Esophagus muscularis mucosa (tissue), 4 donors: ENCODE results near the gene KNTC1. TPM values are rescaled to one million over a fixed set of nuclear protein-coding genes. Genes with fewer than 3 reads are reported as not detected.

Source experiments
- DNase-seq: peaks from one replicate; pipeline ENCODE4 v3.0.0-alpha.2; 2017; ENCODE audit errors: extremely low spot score
- H3K27ac ChIP-seq, 4 donors: fragments of 200-600 bp; sonication (generic); replicated peaks in 1 of 4; 1 replicate in 3 of 4; 2 replicates in 1 of 4; pipeline ENCODE4 v1.5.1; 2016 to 2019; ENCODE audit warnings: mild to moderate bottlenecking in 1 of 4
- H3K27me3 ChIP-seq, 4 donors: fragments of 200-600 bp; sonication (generic); one replicate each; pipeline versions ENCODE4 v1.5.1 to v1.6.0; 2016 to 2019
- H3K36me3 ChIP-seq, 4 donors: fragments of 200-600 bp; sonication (generic); one replicate each; pipeline ENCODE4 v1.5.1; 2016 to 2019
- H3K4me1 ChIP-seq, 4 donors: fragments of 200-600 bp; sonication (generic); one replicate each; pipeline ENCODE4 v1.5.1; 2016 to 2019
- H3K4me3 ChIP-seq, 4 donors: fragments of 200-600 bp; sonication (generic); 1 replicate in 2 of 4; 2 replicates in 2 of 4; pipeline ENCODE4 v1.5.1; 2016 to 2019; ENCODE audit warnings: mild to moderate bottlenecking in 4 of 4, moderate library complexity in 1 of 4
- H3K9me3 ChIP-seq, 4 donors: fragments of 200-600 bp; sonication (generic); 1 replicate in 3 of 4; 2 replicates in 1 of 4; pipeline ENCODE4 v1.5.1; 2016 to 2019
- EP300 ChIP-seq: sonication (generic); formaldehyde crosslinking; IDR thresholded peaks from one replicate; pipeline ENCODE4 v1.6.1; 2017; ENCODE audit warnings: antibody characterized with exemption
- POLR2A ChIP-seq: fragments of 450-650 bp; IDR thresholded peaks from one replicate; pipeline ENCODE4 v1.6.1; 2017; ENCODE audit warnings: antibody characterized with exemption, moderate library complexity, mild to moderate bottlenecking, low read depth
- POLR2AphosphoS5 ChIP-seq, 2 donors: sonication (generic); formaldehyde crosslinking; IDR thresholded peaks; one replicate each; pipeline ENCODE4 v1.6.1; 2017; ENCODE audit warnings: antibody characterized with exemption in 2 of 2
- WGBS: methylation state at CpG from one replicate; pipeline ENCODE4 v1.1.5; 2018; 5-methylcytosine and 5-hydroxymethylcytosine counted together
- intact Hi-C: fragments of 100-400 bp; cut with DNase I; formaldehyde crosslinking; loops from one replicate; pipeline ENCODE4 v1.15.1; 2023
- total RNA-seq, 4 donors: library from RNA; depleted of rRNA; stranded (reverse); fragments of >200 nt; gene quantifications; one replicate each; pipeline versions ENCODE4 v1.1.0 to v1.2.1, GENCODE V29; 2016
- TF ChIP-seq, protein P1 (sequence below), 3 experiments: fragments of 200-600 bp in 2 of 3; fragments of 450-650 bp in 1 of 3; sonication (generic) in 2 of 3; IDR thresholded peaks; one replicate each; pipeline ENCODE4 v1.5.1; 2017 to 2019; ENCODE audit warnings: antibody characterized with exemption in 3 of 3, mild to moderate bottlenecking in 2 of 3, moderate library complexity in 1 of 3

Gene KNTC1
- total RNA-seq, 4 donors from 2014 or later, result 4.3 to 11.2 (median 6.3) TPM

DNA sequence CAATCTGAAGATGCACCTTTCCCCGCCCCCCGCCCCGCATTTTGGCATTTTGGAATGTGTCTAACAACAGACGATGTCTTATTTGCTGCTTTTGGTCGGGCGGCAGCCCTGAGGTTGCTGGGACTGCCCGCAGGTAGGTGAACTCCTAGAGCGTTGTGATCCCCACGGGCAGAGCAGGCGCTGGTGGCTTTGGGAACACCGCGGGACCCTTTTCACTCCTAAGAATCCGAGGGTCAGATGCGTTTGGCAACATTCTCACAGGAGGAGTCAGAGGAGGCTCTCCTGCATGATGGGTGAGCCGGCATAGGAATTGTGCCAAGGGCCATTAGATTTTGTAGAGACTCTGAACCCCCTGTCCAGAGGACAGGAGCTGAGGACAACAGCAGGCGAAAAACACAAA lies 134.2 kb downstream of the KNTC1 start:
- 81% methylated on average over 14 of the region's 16 CpGs for WGBS
- intact Hi-C loops, result no loop called here

DNA sequence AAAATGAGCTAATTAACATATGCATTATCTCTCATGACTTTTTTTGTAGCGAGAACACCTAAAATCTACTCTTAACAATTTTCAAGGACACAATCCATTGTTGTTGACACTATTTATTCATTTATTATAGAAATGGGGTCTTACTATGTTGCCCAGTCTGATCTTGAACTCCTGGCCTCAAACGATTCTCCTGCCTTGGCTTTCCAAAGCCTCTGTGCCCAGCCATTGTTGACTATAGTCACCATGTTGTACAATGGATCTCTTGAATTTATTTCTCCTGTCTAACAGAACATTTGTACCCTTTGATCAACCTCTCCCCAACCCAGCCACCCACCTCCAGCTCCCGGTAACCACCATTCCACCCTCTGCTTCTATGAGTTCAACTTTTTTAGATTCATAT lies 134.9 kb downstream of the KNTC1 start:
- Histone ChIP-seq H3K27ac (no peak overlapping the region), H3K36me3 (no peaks in the 10 kb centered on the region), H3K9me3 (no peaks in the 10 kb centered on the region), H3K4me3 (no peak overlapping the region), H3K27me3 (no peaks in the 10 kb centered on the region), H3K4me1 (no peaks in the 10 kb centered on the region)
- intact Hi-C loops, result no loop called here
- no peak for TF ChIP-seq POLR2AphosphoS5 (IDR thresholded peaks at IDR 0.05)
- TF ChIP-seq, protein P1, sequence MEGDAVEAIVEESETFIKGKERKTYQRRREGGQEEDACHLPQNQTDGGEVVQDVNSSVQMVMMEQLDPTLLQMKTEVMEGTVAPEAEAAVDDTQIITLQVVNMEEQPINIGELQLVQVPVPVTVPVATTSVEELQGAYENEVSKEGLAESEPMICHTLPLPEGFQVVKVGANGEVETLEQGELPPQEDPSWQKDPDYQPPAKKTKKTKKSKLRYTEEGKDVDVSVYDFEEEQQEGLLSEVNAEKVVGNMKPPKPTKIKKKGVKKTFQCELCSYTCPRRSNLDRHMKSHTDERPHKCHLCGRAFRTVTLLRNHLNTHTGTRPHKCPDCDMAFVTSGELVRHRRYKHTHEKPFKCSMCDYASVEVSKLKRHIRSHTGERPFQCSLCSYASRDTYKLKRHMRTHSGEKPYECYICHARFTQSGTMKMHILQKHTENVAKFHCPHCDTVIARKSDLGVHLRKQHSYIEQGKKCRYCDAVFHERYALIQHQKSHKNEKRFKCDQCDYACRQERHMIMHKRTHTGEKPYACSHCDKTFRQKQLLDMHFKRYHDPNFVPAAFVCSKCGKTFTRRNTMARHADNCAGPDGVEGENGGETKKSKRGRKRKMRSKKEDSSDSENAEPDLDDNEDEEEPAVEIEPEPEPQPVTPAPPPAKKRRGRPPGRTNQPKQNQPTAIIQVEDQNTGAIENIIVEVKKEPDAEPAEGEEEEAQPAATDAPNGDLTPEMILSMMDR (IDR thresholded peaks at IDR 0.05), result no peak
- TF ChIP-seq EP300, result no peak
- TF ChIP-seq POLR2A, result no peak
- WGBS, result 94% methylated on average over 3 of the region's 3 CpGs
- no peak for DNase-seq

More for the DNA sequence above, 134.2 kb downstream of the KNTC1 start:
- no peak for DNase-seq
- no peak overlapping the region for H3K4me3 ChIP-seq
- H3K27ac ChIP-seq, result no peak overlapping the region
- no peaks in the 10 kb centered on the region for H3K36me3 ChIP-seq
- no peaks in the 10 kb centered on the region for H3K4me1 ChIP-seq
- no peaks in the 10 kb centered on the region for H3K27me3 ChIP-seq
- TF ChIP-seq, protein P1 (IDR thresholded peaks at IDR 0.05), result no peak
- no peak for TF ChIP-seq EP300
- H3K9me3 ChIP-seq, result no peaks in the 10 kb centered on the region

- Histone ChIP-seq H3K36me3 (no peaks in the 10 kb centered on the region), H3K4me3 (no peak overlapping the region), H3K9me3 (peaks cover 0 to 4% (median 0%) of the 10 kb centered on the region in 4 donors), H3K4me1 (no peaks in the 10 kb centered on the region), H3K27me3 (no peaks in the 10 kb centered on the region), H3K27ac (no peak overlapping the region)
- no peak for DNase-seq
- intact Hi-C loops, result no loop called here
- 87% methylated on average over 8 of the region's 8 CpGs for WGBS
- no peak for TF ChIP-seq POLR2A
- TF ChIP-seq, protein P1 (IDR thresholded peaks at IDR 0.05), result no peak
- no peak for TF ChIP-seq POLR2AphosphoS5 (IDR thresholded peaks at IDR 0.05)
- no peak for TF ChIP-seq EP300
Observed at GRCh38 chr12:122665349-122665748, 138.3 kb downstream of the KNTC1 start.

DNA sequence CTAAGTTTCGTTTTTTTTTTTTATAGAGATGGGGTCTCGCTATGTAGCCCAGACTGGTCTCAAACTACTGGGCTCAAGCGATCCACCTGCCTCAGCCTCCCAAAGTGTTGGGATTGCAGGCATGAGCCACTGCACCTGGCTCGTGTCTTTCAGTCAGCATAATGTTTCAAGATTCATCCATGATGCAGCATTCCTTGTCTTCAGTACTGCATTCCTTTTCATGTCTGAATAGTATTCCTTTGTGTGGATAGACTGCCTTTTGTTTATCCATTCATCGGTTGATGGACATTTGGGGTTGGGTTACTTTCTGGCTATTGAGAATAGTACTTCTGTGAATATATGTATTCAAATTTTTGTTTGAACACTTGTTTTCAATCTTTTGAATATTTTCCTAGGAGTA lies 138.7 kb downstream of the KNTC1 start:
- intact Hi-C loops, result no loop called here
- Histone ChIP-seq H3K9me3 (peaks cover 0 to 4% (median 0%) of the 10 kb centered on the region in 4 donors), H3K36me3 (no peaks in the 10 kb centered on the region), H3K4me1 (no peaks in the 10 kb centered on the region), H3K27me3 (no peaks in the 10 kb centered on the region), H3K27ac (no peak overlapping the region), H3K4me3 (no peak overlapping the region)
- WGBS, result 98% methylated on average over 5 of the region's 5 CpGs
- TF ChIP-seq, protein P1 (IDR thresholded peaks at IDR 0.05), result no peak
- TF ChIP-seq POLR2A (no peak), POLR2AphosphoS5 (IDR thresholded peaks at IDR 0.05) (no peak), EP300 (no peak)
- no peak for DNase-seq

GRCh38 chr12:122668268-122668667 lies 141.2 kb downstream of the KNTC1 start:
- no peak for DNase-seq
- WGBS, result 86% methylated on average over 2 of the region's 2 CpGs
- peaks cover 0 to 4% (median 0%) of the 10 kb centered on the region in 4 donors for H3K9me3 ChIP-seq
- H3K4me1 ChIP-seq, result no peaks in the 10 kb centered on the region
- no peaks in the 10 kb centered on the region for H3K36me3 ChIP-seq
- H3K4me3 ChIP-seq, result no peak overlapping the region
- no peak for TF ChIP-seq POLR2A
- TF ChIP-seq POLR2AphosphoS5 (IDR thresholded peaks at IDR 0.05), result no peak
- no peak for TF ChIP-seq EP300
- TF ChIP-seq, protein P1 (IDR thresholded peaks at IDR 0.05), result no peak
- no peak overlapping the region for H3K27ac ChIP-seq
- H3K27me3 ChIP-seq, result no peaks in the 10 kb centered on the region
- intact Hi-C loops, result no loop called here
